ENCODE data around the gene KLHL14.

DNA sequence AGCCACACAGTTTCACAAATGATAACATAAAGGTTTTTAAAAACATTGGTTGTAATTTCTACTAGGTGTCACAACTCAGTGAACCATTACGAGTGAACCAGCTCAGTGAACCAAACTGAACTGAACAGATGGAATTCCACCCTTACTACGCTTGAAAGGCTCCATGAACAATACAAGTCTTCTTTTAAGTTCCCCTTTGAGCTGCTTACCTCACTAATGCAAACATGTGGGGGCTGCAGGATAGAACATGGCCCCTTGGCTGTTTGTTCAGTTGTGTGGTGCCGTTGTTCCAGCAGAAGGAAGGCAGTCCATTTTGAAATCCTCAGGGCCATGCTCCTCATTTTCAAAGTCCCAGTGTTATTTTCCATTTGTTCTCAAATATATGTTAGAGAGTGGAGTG, 30.7 kb upstream of the KLHL14 start:
- TF ChIP-seq, protein P1, sequence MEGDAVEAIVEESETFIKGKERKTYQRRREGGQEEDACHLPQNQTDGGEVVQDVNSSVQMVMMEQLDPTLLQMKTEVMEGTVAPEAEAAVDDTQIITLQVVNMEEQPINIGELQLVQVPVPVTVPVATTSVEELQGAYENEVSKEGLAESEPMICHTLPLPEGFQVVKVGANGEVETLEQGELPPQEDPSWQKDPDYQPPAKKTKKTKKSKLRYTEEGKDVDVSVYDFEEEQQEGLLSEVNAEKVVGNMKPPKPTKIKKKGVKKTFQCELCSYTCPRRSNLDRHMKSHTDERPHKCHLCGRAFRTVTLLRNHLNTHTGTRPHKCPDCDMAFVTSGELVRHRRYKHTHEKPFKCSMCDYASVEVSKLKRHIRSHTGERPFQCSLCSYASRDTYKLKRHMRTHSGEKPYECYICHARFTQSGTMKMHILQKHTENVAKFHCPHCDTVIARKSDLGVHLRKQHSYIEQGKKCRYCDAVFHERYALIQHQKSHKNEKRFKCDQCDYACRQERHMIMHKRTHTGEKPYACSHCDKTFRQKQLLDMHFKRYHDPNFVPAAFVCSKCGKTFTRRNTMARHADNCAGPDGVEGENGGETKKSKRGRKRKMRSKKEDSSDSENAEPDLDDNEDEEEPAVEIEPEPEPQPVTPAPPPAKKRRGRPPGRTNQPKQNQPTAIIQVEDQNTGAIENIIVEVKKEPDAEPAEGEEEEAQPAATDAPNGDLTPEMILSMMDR (IDR thresholded peaks at IDR 0.05): no peak
- TF ChIP-seq POLR2A (IDR thresholded peaks at IDR 0.05): no peak

All from body of pancreas (tissue), 4 donors.